ENCODE measurements around the gene PLEKHG4.

The PLEKHG4 gene

DNA sequence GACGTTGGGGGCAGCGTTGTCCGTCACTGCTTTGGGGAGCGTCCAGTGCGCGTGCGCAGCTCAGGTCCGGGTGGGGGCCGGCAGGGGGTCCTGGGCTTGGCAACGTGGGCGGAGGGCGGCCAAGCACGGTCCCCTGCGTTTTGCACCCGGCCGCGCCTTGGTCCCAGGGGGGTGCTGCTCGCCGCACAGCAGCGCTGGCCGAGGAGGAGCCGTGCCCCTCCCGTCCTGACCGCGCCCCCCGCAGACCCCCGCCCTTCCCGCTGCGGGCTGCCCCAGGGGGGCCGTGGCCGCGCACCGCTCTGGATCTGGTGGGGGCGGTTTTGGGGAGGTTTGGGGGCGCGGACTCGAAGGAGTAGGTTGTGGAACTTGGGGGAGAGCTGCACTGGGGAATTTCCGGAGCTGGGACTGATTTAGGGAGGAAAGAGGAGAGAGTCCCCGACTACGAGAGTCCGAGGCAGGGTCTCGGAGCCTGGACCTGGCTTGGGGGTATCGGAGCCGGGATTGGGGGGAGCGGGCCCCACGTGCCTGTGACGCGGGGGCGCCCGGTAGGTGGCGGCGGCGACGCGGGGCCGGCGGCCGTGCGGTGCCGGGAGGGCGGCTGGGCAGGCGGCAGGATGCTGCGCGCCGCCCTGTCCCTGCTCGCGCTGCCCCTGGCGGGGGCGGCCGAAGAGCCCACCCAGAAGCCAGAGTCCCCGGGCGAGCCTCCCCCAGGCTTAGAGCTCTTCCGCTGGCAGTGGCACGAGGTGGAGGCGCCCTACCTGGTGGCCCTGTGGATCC, 30.7 kb upstream of the PLEKHG4 start, which contains the start of gene SLC9A5:
Gene SLC9A5, plus strand, starts transcription at position 579 of the 777 bp plus-strand sequence. Its CDS starts 36 bp downstream, at position 615.
- no peak for ATAC-seq (replicated peaks)
- DNase-seq = peak in 1 of 3 experiments; percentile 15
- Mint-ChIP-seq H3K9me3 (no peaks in the 10 kb centered on the region), H3K4me3 (peak within 1 kb of the TSS; percentile 90 to 96), H3K4me1 (ENCODE audit: low read depth in 2 of 2) (peaks cover 29 to 37% of the 10 kb centered on the region in 2 donors), H3K27ac (peak within 1 kb of the TSS; percentile 92 to 96), H3K36me3 (ENCODE audit: insufficient read depth) (peaks cover 18% of the 10 kb centered on the region), H3K27me3 (peaks cover 5 to 19% of the 10 kb centered on the region in 2 donors)

- H3K27me3 Mint-ChIP-seq = peaks cover 5 to 19% of the 10 kb centered on the region in 2 donors
- no peak for ATAC-seq (replicated peaks)
- peak overlapping the region; percentile 90 to 96 for H3K4me3 Mint-ChIP-seq
- H3K9me3 Mint-ChIP-seq = no peaks in the 10 kb centered on the region
- peaks cover 24 to 32% of the 10 kb centered on the region in 2 donors for H3K4me1 Mint-ChIP-seq (ENCODE audit: low read depth in 2 of 2)
- DNase-seq = no peak
- peak overlapping the region in 1 of 2 donors; percentile 81 for H3K27ac Mint-ChIP-seq
- peaks cover 16% of the 10 kb centered on the region for H3K36me3 Mint-ChIP-seq (ENCODE audit: insufficient read depth)
Observed at GRCh38 chr16:67249178-67250044, 29.9 kb upstream of the PLEKHG4 start.

DNA sequence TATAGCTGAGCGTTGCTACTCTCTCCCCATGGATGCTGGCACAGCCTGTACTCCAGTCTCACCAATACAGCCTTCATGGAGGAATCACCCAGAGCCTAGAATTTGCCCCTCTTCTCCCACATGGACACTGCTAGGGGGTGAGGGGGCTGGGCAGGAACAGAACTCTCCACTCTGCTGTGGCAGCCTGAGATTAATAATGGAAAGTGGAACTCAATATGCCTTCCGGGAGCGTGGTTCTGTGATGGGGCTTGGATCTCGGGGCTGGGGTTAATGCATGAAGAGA, 29.3 kb upstream of the PLEKHG4 start:
- H3K27ac Mint-ChIP-seq = peak overlapping the region in 1 of 2 donors; percentile 81
- ATAC-seq (replicated peaks) = no peak
- H3K27me3 Mint-ChIP-seq = peaks cover 5 to 19% of the 10 kb centered on the region in 2 donors

GRCh38 chr16:67252609-67253497, 26.5 kb upstream of the PLEKHG4 start:
- H3K4me3 Mint-ChIP-seq = no peak overlapping the region
- ATAC-seq (replicated peaks) (no peak), DNase-seq (no peak)
- no peaks in the 10 kb centered on the region for H3K9me3 Mint-ChIP-seq
- H3K27me3 Mint-ChIP-seq = peaks cover 13 to 37% of the 10 kb centered on the region in 2 donors
- peaks cover 17% of the 10 kb centered on the region for H3K36me3 Mint-ChIP-seq (ENCODE audit: insufficient read depth)
- peaks cover 8 to 14% of the 10 kb centered on the region in 2 donors for H3K4me1 Mint-ChIP-seq (ENCODE audit: low read depth in 2 of 2)
- no peak overlapping the region for H3K27ac Mint-ChIP-seq

More for the DNA sequence above, 29.3 kb upstream of the PLEKHG4 start:
- Mint-ChIP-seq H3K36me3 (ENCODE audit: insufficient read depth) (peaks cover 14% of the 10 kb centered on the region), H3K4me1 (ENCODE audit: low read depth in 2 of 2) (peaks cover 18 to 26% of the 10 kb centered on the region in 2 donors), H3K9me3 (no peaks in the 10 kb centered on the region), H3K4me3 (peak overlapping the region; percentile 90 to 96)
- DNase-seq = no peak

DNA sequence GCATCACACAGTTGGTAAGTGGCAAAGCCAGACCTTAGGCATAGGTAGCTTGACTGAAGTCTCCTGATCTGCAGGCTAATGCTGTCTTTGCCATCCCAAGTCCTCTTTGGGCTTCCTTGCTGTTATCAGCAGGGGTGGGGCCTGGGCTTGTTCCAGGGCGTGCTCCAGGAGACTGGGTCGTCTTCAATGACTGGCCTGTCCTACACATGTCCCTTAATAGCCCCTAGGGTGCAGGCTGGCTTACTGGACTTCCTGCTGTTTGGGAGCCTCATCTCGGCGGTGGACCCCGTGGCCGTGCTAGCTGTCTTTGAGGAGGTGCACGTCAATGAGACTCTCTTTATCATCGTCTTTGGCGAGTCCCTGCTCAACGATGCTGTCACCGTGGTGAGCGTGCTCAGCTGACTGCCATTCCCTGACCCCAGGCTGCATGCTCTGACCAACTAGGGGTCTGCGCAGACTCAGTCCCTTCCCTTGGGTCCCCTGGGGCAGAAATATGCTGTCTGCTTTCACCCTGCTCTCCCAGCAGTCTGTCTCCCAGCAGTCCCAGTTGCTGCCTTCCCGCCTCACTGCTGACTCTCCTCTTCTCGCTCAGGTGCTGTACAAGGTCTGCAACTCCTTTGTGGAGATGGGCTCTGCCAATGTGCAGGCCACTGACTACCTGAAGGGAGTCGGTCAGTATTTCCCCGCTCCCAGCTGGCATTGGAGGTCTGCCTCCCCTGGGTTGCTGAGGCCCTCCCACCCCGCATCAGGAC, 24.4 kb upstream of the PLEKHG4 start:
- no peak for DNase-seq
- no peaks in the 10 kb centered on the region for H3K9me3 Mint-ChIP-seq
- H3K4me1 Mint-ChIP-seq (ENCODE audit: low read depth in 2 of 2) = peaks cover 0 to 2% of the 10 kb centered on the region in 2 donors

GRCh38 chr16:67255553-67256221, 23.6 kb upstream of the PLEKHG4 start:
- no peak for DNase-seq

More for the DNA sequence above, 24.4 kb upstream of the PLEKHG4 start:
- ATAC-seq (replicated peaks) = no peak
- Mint-ChIP-seq H3K27ac (no peak overlapping the region), H3K4me3 (no peak overlapping the region), H3K27me3 (peaks cover 10 to 32% of the 10 kb centered on the region in 2 donors), H3K36me3 (ENCODE audit: insufficient read depth) (peaks cover 3% of the 10 kb centered on the region)

GRCh38 chr16:67256701-67257230, 22.6 kb upstream of the PLEKHG4 start:
- Mint-ChIP-seq H3K27me3 (peaks cover 9 to 28% of the 10 kb centered on the region in 2 donors), H3K27ac (peak overlapping the region in 1 of 2 donors; percentile 59), H3K9me3 (no peaks in the 10 kb centered on the region), H3K4me1 (ENCODE audit: low read depth in 2 of 2) (no peaks in the 10 kb centered on the region), H3K4me3 (no peak overlapping the region), H3K36me3 (ENCODE audit: insufficient read depth) (peaks cover 3% of the 10 kb centered on the region)
- DNase-seq = no peak
- no peak for ATAC-seq (replicated peaks)

More at GRCh38 chr16:67255553-67256221, 23.6 kb upstream of the PLEKHG4 start:
- no peaks in the 10 kb centered on the region for H3K4me1 Mint-ChIP-seq (ENCODE audit: low read depth in 2 of 2)
- H3K4me3 Mint-ChIP-seq = no peak overlapping the region
- H3K36me3 Mint-ChIP-seq (ENCODE audit: insufficient read depth) = peaks cover 3% of the 10 kb centered on the region
- no peaks in the 10 kb centered on the region for H3K9me3 Mint-ChIP-seq
- peaks cover 9 to 28% of the 10 kb centered on the region in 2 donors for H3K27me3 Mint-ChIP-seq
- H3K27ac Mint-ChIP-seq = no peak overlapping the region
- ATAC-seq (replicated peaks) = no peak

GRCh38 chr16:67257486-67258160, 21.7 kb upstream of the PLEKHG4 start:
- no peak overlapping the region for H3K27ac Mint-ChIP-seq
- DNase-seq (no peak), ATAC-seq (replicated peaks) (no peak)
- no peak overlapping the region for H3K4me3 Mint-ChIP-seq
- H3K9me3 Mint-ChIP-seq = no peaks in the 10 kb centered on the region
- H3K4me1 Mint-ChIP-seq (ENCODE audit: low read depth in 2 of 2) = no peaks in the 10 kb centered on the region
- H3K36me3 Mint-ChIP-seq (ENCODE audit: insufficient read depth) = peaks cover 3% of the 10 kb centered on the region
- peaks cover 17 to 33% of the 10 kb centered on the region in 2 donors for H3K27me3 Mint-ChIP-seq

- peaks cover 3% of the 10 kb centered on the region for H3K36me3 Mint-ChIP-seq (ENCODE audit: insufficient read depth)
- H3K27ac Mint-ChIP-seq = no peak overlapping the region
- DNase-seq = no peak
- no peak for ATAC-seq (replicated peaks)
- H3K27me3 Mint-ChIP-seq = peaks cover 23 to 35% of the 10 kb centered on the region in 2 donors
- no peaks in the 10 kb centered on the region for H3K4me1 Mint-ChIP-seq (ENCODE audit: low read depth in 2 of 2)
- H3K9me3 Mint-ChIP-seq = no peaks in the 10 kb centered on the region
- no peak overlapping the region for H3K4me3 Mint-ChIP-seq
Observed at GRCh38 chr16:67258161-67258835, 21.0 kb upstream of the PLEKHG4 start.

DNA sequence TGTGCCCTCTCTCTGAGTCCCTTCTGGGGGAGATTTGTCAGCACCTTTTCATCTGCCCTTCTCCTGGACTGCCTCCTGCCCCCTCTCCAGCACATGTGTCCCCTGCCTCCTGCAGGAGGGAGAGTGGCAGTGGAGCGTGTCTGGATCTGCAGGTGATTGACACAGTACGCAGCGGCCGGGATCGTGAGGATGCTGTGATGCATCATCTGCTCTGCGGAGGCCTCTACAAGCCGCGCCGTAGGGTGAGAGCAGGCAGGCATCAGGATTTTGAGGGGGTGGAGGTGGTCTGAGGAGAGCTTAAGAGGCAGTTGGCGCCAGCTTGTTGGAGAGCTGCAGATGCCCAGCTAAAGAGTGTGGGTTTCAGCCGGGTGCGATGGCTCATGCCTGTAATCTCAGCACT, 19.6 kb upstream of the PLEKHG4 start:
- peaks cover 3% of the 10 kb centered on the region for H3K36me3 Mint-ChIP-seq (ENCODE audit: insufficient read depth)
- no peaks in the 10 kb centered on the region for H3K9me3 Mint-ChIP-seq
- H3K27ac Mint-ChIP-seq = no peak overlapping the region
- H3K4me1 Mint-ChIP-seq (ENCODE audit: low read depth in 2 of 2) = no peaks in the 10 kb centered on the region
- no peak for ATAC-seq (replicated peaks)
- no peak overlapping the region for H3K4me3 Mint-ChIP-seq
- no peak for DNase-seq
- peaks cover 30 to 45% of the 10 kb centered on the region in 2 donors for H3K27me3 Mint-ChIP-seq
